ENCODE results near the gene RENBP. TPM values are rescaled to one million over a fixed set of nuclear protein-coding genes. Genes with fewer than 3 reads are reported as not detected.

Gene RENBP
- total RNA-seq, 1 donor: 6.5 TPM

DNA sequence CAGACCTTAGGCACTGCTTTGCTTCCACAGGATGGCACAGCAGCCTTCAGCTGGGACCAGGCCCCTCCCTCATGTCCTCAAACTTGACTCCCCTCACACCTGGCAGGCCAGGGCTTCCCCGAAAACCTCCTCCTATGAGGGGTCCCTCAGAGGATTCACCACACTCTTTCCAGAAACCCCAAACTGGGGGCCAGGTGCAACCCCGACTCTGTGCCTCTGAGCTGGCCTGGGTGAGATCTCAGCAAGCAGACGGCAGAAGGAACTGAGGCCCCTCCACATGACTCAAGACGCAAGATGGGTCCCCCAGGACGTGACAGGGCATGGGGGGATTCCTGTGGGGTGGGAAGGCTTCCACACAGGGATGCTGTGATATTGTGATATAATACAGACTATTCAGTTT, 21.0 kb upstream of the RENBP start:
- Histone ChIP-seq H3K4me3 (ENCODE audit: insufficient read depth, low read length) (no peak overlapping the region), H3K79me2 (ENCODE audit: insufficient read depth, low read length) (peaks cover 83% of the 10 kb centered on the region), H4K20me1 (ENCODE audit: insufficient read depth, low read length) (peaks cover 77% of the 10 kb centered on the region), H2AFZ (ENCODE audit: low read length) (no peak overlapping the region), H3K36me3 (ENCODE audit: insufficient read depth, low read length) (peaks cover 22% of the 10 kb centered on the region), H3K4me1 (ENCODE audit: insufficient read depth, low read length) (peaks cover 34% of the 10 kb centered on the region), H3K4me2 (ENCODE audit: insufficient read depth, low read length) (no peak overlapping the region), H3K9me3 (ENCODE audit: low read depth, low read length) (no peaks in the 10 kb centered on the region), H3K27ac (ENCODE audit: low read depth, low read length) (no peak overlapping the region), H3K27me3 (ENCODE audit: insufficient read depth, low read length) (no peaks in the 10 kb centered on the region)
- no peak for DNase-seq (ENCODE audit: insufficient read length, low spot score, missing footprints)
- TF ChIP-seq CTCF (IDR thresholded peaks at IDR 0.05; ENCODE audit: extremely low read depth, low read depth, low read length): no peak

- H3K27me3 ChIP-seq (ENCODE audit: insufficient read depth, low read length): no peaks in the 10 kb centered on the region
- H3K9me3 ChIP-seq (ENCODE audit: low read depth, low read length): no peaks in the 10 kb centered on the region
- DNase-seq (ENCODE audit: insufficient read length, low spot score, missing footprints): no peak
- H4K20me1 ChIP-seq (ENCODE audit: insufficient read depth, low read length): peaks cover 71% of the 10 kb centered on the region
- H3K79me2 ChIP-seq (ENCODE audit: insufficient read depth, low read length): peaks cover 75% of the 10 kb centered on the region
- TF ChIP-seq CTCF (IDR thresholded peaks at IDR 0.05; ENCODE audit: extremely low read depth, low read depth, low read length): no peak
- H2AFZ ChIP-seq (ENCODE audit: low read length): no peak overlapping the region
- H3K4me3 ChIP-seq (ENCODE audit: insufficient read depth, low read length): no peak overlapping the region
- no peak overlapping the region for H3K4me2 ChIP-seq (ENCODE audit: insufficient read depth, low read length)
- peaks cover 27% of the 10 kb centered on the region for H3K36me3 ChIP-seq (ENCODE audit: insufficient read depth, low read length)
- no peak overlapping the region for H3K27ac ChIP-seq (ENCODE audit: low read depth, low read length)
- peaks cover 28% of the 10 kb centered on the region for H3K4me1 ChIP-seq (ENCODE audit: insufficient read depth, low read length)
Observed at GRCh38 chrX:153964105-153964504, 19.7 kb upstream of the RENBP start.

DNA sequence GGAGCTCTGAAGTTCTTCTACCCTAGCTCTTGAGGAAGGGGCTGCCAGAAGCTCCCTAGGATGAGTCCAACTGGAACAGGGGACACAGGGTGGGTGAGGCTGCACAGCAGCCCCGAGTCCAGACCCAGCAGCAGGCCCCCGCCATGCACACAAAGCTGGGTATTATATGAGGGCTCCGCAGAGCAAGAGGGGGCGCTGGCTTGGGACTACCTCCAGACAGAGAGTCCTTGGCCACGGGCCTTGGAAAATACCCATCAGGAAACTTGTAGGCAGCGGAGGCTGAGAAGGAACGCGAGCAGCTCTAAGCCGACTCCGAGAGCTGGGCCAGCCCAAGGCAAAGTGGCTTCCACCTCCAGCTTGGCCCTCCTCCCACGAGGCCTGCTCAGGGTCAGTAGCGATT, 19.1 kb upstream of the RENBP start:
- H2AFZ ChIP-seq (ENCODE audit: low read length): no peak overlapping the region
- peaks cover 23% of the 10 kb centered on the region for H3K4me1 ChIP-seq (ENCODE audit: insufficient read depth, low read length)
- no peaks in the 10 kb centered on the region for H3K27me3 ChIP-seq (ENCODE audit: insufficient read depth, low read length)
- H3K4me3 ChIP-seq (ENCODE audit: insufficient read depth, low read length): no peak overlapping the region
- peaks cover 70% of the 10 kb centered on the region for H3K79me2 ChIP-seq (ENCODE audit: insufficient read depth, low read length)
- H3K36me3 ChIP-seq (ENCODE audit: insufficient read depth, low read length): peaks cover 33% of the 10 kb centered on the region
- no peak overlapping the region for H3K27ac ChIP-seq (ENCODE audit: low read depth, low read length)
- no peak overlapping the region for H3K4me2 ChIP-seq (ENCODE audit: insufficient read depth, low read length)
- no peak for DNase-seq (ENCODE audit: insufficient read length, low spot score, missing footprints)
- H4K20me1 ChIP-seq (ENCODE audit: insufficient read depth, low read length): peaks cover 65% of the 10 kb centered on the region
- H3K9me3 ChIP-seq (ENCODE audit: low read depth, low read length): no peaks in the 10 kb centered on the region
- no peak for TF ChIP-seq CTCF (IDR thresholded peaks at IDR 0.05; ENCODE audit: extremely low read depth, low read depth, low read length)

GRCh38 chrX:153961292-153961691, 16.8 kb upstream of the RENBP start:
- Histone ChIP-seq H3K9me3 (ENCODE audit: low read depth, low read length) (no peaks in the 10 kb centered on the region), H2AFZ (ENCODE audit: low read length) (no peak overlapping the region), H3K27me3 (ENCODE audit: insufficient read depth, low read length) (no peaks in the 10 kb centered on the region), H3K79me2 (ENCODE audit: insufficient read depth, low read length) (peaks cover 47% of the 10 kb centered on the region), H3K4me3 (ENCODE audit: insufficient read depth, low read length) (no peak overlapping the region), H3K4me2 (ENCODE audit: insufficient read depth, low read length) (no peak overlapping the region), H3K4me1 (ENCODE audit: insufficient read depth, low read length) (peaks cover 1% of the 10 kb centered on the region), H3K27ac (ENCODE audit: low read depth, low read length) (no peak overlapping the region), H3K36me3 (ENCODE audit: insufficient read depth, low read length) (peaks cover 50% of the 10 kb centered on the region), H4K20me1 (ENCODE audit: insufficient read depth, low read length) (peaks cover 45% of the 10 kb centered on the region)
- TF ChIP-seq CTCF (IDR thresholded peaks at IDR 0.05; ENCODE audit: extremely low read depth, low read depth, low read length): no peak
- no peak for DNase-seq (ENCODE audit: insufficient read length, low spot score, missing footprints)
